Activated naive CD8-positive, alpha-beta T cell (primary cell): ENCODE measurements around the gene YIPF3.

ENCODE experiments used
- H3K27ac Mint-ChIP-seq: one replicate; pipeline ENCODE4 v1.8.0; 2021; ENCODE audit warnings: mixed read lengths
- H3K27me3 Mint-ChIP-seq: one replicate; pipeline ENCODE4 v1.8.0; 2021; ENCODE audit warnings: mixed read lengths
- H3K36me3 Mint-ChIP-seq: one replicate; pipeline ENCODE4 v1.8.0; 2021; ENCODE audit warnings: mixed read lengths
- H3K4me1 Mint-ChIP-seq: one replicate; pipeline ENCODE4 v1.8.0; 2021; ENCODE audit warnings: low read depth, mixed read lengths
- H3K4me3 Mint-ChIP-seq: one replicate; pipeline ENCODE4 v1.8.0; 2021; ENCODE audit warnings: mild to moderate bottlenecking, mixed read lengths
- H3K9me3 Mint-ChIP-seq: one replicate; pipeline ENCODE4 v1.8.0; 2021; ENCODE audit warnings: low read depth, mixed read lengths

Gene YIPF3

DNA sequence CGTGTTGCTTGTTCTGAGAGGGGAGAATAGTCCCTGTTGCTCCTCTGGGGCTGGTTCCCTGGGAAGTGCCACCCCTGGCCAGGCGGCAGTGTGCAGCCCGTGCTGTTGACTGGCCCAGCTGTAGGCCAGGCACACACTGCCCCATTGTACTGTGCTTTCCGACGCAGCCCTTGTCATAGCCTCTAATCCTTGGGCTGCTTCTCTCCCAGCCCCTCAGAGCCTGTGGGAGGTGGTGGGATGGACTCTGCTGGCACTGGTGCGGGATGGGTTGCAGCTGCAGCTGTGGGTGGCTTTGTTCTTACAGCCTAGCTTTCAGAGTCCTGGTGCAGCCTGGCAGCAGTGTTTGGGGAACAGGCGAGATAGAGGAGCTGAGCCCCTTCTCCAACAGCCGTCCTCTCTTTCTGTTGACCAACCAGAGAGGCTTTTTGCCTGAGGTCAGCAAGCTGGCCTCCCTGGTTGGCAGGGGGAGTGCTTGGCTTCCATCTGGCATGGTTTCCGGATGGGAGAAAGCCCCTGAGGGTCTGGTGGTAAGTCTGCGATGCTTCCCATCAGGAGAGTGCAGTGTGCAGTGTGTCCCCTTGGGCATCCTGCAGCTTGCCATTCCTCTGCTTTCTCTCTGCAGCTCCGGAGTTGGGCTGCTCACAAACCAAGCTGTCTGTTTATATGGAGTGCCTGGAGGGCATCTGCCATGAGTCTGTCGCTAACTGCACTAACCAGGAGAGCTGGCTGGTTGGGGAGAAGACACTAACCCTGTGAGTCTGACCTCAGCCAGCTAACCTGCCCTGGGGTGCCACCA is 27.3 kb downstream of the YIPF3 start:
- Mint-ChIP-seq H3K36me3 (no peaks in the 10 kb centered on the region), H3K4me1 (peaks cover 15% of the 10 kb centered on the region), H3K4me3 (no peak overlapping the region), H3K27me3 (no peaks in the 10 kb centered on the region), H3K9me3 (no peaks in the 10 kb centered on the region), H3K27ac (no peak overlapping the region)

DNA sequence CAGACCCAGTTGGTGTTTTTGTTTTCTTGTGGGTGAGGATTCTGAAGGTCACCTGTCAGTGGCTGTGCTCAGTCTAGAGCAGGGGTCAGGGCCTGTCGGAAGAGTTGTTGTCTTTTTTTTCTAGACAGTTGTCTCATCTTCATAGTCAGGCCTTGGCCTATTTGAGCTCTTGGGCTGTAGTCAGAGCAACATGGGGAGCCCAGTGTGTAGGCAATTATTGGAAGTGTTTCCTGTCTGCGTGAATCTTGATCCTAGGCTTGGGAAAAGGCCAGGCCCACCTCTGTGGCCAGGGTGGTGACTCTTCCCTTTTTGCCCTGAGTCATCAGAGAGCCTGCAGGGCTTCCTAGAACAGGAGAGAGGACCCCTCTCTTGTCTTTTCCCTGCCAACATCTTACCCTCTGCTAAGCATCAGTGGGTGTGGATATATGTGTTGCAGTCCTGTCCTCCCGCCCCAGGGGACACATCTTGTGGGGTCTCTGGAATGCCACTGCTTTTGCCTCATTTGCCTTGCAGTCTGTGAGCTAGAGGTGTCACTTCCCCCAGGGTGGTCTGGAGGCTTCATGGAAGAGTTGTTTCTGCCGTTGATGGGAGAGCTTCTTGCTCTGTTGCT is 28.0 kb downstream of the YIPF3 start:
- no peaks in the 10 kb centered on the region for H3K27me3 Mint-ChIP-seq
- H3K4me1 Mint-ChIP-seq, result peaks cover 9% of the 10 kb centered on the region
- H3K27ac Mint-ChIP-seq, result no peak overlapping the region
- no peaks in the 10 kb centered on the region for H3K9me3 Mint-ChIP-seq
- H3K4me3 Mint-ChIP-seq, result no peak overlapping the region
- H3K36me3 Mint-ChIP-seq, result no peaks in the 10 kb centered on the region

DNA sequence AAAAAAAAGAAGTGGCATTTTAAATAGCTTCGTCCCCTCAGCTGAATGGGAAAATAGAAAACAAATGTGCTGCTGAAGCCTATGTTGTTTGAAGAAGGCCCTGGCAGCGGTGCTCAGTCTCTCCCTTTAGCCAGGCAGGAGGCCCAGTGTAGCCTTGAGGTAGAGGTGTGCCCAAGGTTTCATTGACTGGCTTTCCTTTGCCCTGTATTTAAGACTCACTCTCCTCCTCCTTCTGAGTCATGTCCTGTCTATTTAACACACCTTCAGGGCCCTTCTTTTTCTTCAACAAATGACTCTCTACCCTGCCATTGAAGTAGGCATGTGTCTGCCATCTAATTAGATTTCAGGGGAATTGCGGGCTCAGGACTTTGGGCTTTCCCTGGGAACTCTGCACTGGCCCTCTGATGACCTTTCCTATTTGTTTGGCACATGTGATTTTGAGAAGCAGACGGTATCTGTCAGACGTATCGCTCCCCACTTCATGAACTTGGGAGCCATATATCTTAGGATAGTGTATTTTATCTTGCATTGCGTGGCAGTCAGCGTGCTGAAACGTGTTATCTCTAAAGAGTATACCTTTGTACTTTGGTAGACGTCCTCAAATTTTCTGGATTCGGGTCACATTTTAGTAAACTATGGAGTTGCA is 35.0 kb downstream of the YIPF3 start:
- Mint-ChIP-seq H3K9me3 (no peaks in the 10 kb centered on the region), H3K4me3 (peak overlapping the region; percentile 17), H3K36me3 (peaks cover 2% of the 10 kb centered on the region), H3K4me1 (peaks cover 55% of the 10 kb centered on the region), H3K27ac (no peak overlapping the region), H3K27me3 (no peaks in the 10 kb centered on the region)

DNA sequence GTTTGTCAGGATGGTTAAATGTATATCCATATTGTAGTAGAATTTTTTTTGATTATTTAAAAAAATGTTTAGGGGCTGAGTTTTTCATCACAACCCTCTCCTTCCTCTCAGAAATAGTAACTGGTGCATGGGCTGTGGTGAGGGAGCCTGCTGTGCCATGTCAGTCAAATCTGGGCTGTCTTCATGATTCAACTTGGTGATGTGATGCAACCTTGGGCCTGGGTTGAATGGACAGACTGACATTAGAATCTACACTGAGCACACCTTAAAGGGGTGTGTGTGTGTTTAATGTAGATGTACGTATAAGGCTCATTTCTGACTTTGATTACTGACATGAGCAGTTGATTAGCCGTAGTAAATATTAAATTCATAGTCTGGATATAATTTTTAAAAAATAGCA is 35.7 kb downstream of the YIPF3 start:
- Mint-ChIP-seq H3K27me3 (no peaks in the 10 kb centered on the region), H3K4me1 (peaks cover 58% of the 10 kb centered on the region), H3K4me3 (no peak overlapping the region), H3K36me3 (peaks cover 2% of the 10 kb centered on the region), H3K9me3 (no peaks in the 10 kb centered on the region), H3K27ac (no peak overlapping the region)

DNA sequence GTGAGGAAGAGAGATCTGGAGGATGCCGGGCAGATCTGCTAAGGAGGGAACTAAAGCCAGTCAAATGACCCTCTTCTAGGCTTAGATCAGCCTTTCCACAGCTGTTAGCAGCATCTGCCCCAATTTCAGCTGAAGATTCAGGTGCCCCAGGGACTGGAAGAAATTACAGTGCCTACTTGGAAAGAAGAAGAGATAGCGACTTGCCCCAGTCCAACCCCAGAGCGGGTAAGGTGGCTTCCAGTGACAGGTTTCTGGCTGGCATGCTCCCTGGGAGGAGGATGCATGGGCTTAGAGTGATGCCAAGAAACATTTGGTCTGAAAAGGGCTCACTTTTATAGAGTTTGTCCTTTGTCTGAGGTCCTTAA is 38.7 kb downstream of the YIPF3 start:
- H3K27me3 Mint-ChIP-seq, result no peaks in the 10 kb centered on the region
- H3K9me3 Mint-ChIP-seq, result no peaks in the 10 kb centered on the region
- H3K27ac Mint-ChIP-seq, result peak overlapping the region; percentile 85
- H3K4me1 Mint-ChIP-seq, result peaks cover 51% of the 10 kb centered on the region
- peak overlapping the region; percentile 89 for H3K4me3 Mint-ChIP-seq
- peaks cover 2% of the 10 kb centered on the region for H3K36me3 Mint-ChIP-seq

- peak within 1 kb of the TSS; percentile 89 for H3K4me3 Mint-ChIP-seq
- H3K27ac Mint-ChIP-seq, result peak within 1 kb of the TSS; percentile 85
- H3K27me3 Mint-ChIP-seq, result no peaks in the 10 kb centered on the region
- H3K36me3 Mint-ChIP-seq, result peaks cover 2% of the 10 kb centered on the region
- H3K4me1 Mint-ChIP-seq, result peaks cover 49% of the 10 kb centered on the region
- no peaks in the 10 kb centered on the region for H3K9me3 Mint-ChIP-seq
Measured at GRCh38 chr6:43477235-43478007, 39.3 kb downstream of the YIPF3 start, which contains the start of gene TJAP1. Gene TJAP1, plus strand, starts transcription at chr6:43477570. Its CDS starts 21,432 bp downstream, at chr6:43499002.

DNA sequence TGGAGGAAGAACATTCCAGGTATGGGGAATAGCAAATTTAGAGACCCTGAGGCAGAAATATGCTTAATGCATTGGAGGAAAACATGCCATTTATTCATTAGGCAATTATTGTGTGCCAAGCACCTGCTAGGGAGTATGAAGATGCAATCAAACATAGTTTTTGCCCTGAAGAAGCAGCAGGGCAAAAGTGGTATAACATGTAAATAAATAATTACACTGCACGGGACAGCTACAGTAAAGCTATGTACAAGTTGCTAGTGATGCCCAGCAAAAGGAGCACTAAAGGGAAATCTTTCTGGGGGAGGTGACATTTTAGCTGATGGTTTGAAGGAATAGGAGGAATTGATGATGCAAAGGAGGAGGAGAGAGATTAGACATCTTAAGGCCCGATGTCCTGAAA is 40.0 kb downstream of the YIPF3 start:
- Mint-ChIP-seq H3K4me1 (peaks cover 42% of the 10 kb centered on the region), H3K4me3 (peak overlapping the region; percentile 89), H3K9me3 (no peaks in the 10 kb centered on the region), H3K27me3 (no peaks in the 10 kb centered on the region), H3K36me3 (peaks cover under 1% of the 10 kb centered on the region), H3K27ac (peak overlapping the region; percentile 85)

DNA sequence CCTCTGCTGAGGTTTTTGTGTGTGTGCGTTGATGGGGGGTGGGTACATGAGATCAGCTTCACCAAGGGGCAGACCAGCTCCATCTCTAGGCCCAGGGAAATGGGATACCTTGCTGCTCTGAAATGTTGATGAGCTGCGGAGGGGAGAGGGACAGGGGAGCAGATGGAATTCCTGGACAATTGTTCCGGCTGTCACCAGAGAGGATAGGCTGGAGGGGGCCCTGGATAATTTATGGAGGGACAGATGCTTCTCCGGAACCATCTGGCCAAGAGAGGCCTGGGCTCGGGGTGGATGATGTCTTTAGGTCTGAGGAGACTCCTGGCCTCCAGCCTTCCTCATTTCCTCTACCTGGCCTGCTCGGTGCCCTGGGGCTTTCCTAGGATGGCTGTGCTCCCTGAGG is 41.2 kb downstream of the YIPF3 start:
- Mint-ChIP-seq H3K4me1 (peaks cover 33% of the 10 kb centered on the region), H3K36me3 (no peaks in the 10 kb centered on the region), H3K27me3 (no peaks in the 10 kb centered on the region), H3K4me3 (no peak overlapping the region), H3K27ac (no peak overlapping the region), H3K9me3 (no peaks in the 10 kb centered on the region)

- H3K27ac Mint-ChIP-seq, result no peak overlapping the region
- H3K9me3 Mint-ChIP-seq, result no peaks in the 10 kb centered on the region
- peaks cover 5% of the 10 kb centered on the region for H3K27me3 Mint-ChIP-seq
- H3K4me1 Mint-ChIP-seq, result peaks cover 11% of the 10 kb centered on the region
- no peak overlapping the region for H3K4me3 Mint-ChIP-seq
- no peaks in the 10 kb centered on the region for H3K36me3 Mint-ChIP-seq
Measured at GRCh38 chr6:43472515-43472914, 44.2 kb downstream of the YIPF3 start.

GRCh38 chr6:43471399-43471798 is 45.3 kb downstream of the YIPF3 start:
- no peaks in the 10 kb centered on the region for H3K36me3 Mint-ChIP-seq
- H3K4me3 Mint-ChIP-seq, result no peak overlapping the region
- peaks cover 11% of the 10 kb centered on the region for H3K27me3 Mint-ChIP-seq
- H3K9me3 Mint-ChIP-seq, result no peaks in the 10 kb centered on the region
- peaks cover under 1% of the 10 kb centered on the region for H3K4me1 Mint-ChIP-seq
- H3K27ac Mint-ChIP-seq, result no peak overlapping the region

- Mint-ChIP-seq H3K9me3 (no peaks in the 10 kb centered on the region), H3K27ac (no peak overlapping the region), H3K27me3 (peaks cover 12% of the 10 kb centered on the region), H3K4me3 (no peak overlapping the region), H3K36me3 (no peaks in the 10 kb centered on the region), H3K4me1 (no peaks in the 10 kb centered on the region)
Measured at GRCh38 chr6:43469947-43470346, 46.8 kb downstream of the YIPF3 start.

DNA sequence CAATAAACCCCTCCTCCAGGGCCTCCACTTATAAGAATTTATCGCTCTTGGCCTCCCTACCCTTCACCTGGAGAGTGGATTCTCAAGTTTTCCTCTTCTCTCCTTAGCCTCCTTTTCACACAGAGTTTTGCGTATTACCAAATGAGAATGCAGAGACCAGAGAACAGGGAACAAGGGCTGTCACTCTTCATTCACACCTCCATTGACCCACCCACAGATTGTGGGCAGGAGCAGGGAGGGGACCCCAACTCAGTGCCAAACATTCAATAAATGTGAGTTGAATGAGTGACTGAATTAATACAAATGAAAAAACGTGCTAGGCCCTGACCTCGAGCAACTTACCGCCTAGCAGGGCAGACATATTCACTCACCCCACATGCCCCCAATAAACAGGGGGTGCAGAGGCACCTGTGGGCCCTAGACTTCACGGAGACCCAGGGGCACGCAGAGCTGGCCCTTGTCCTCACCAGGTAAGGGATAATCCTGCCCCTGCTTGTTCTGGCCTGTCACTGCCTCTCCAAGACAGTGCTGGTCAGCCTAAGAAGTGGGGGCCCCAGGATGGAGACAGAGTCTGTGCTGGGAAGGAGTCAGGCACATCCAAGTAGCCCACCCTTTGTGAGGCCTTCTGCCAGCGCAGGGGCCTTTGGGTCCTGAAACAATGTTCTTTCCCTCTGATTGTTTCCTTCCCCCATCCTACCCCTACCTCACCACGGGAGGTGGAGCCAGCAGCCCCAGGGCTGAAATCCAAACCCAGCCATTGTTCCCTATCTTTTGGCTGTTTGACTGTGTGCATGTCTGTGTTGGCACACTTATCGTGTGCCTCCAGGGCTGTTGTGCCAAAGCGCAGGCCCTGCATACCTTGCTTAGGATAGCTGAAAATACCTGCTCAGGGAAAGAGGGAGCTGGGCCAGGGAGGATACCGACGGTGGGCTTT is 47.7 kb downstream of the YIPF3 start:
- H3K4me3 Mint-ChIP-seq, result no peak overlapping the region
- H3K27ac Mint-ChIP-seq, result no peak overlapping the region
- no peaks in the 10 kb centered on the region for H3K4me1 Mint-ChIP-seq
- H3K36me3 Mint-ChIP-seq, result no peaks in the 10 kb centered on the region
- no peaks in the 10 kb centered on the region for H3K9me3 Mint-ChIP-seq
- H3K27me3 Mint-ChIP-seq, result peaks cover 13% of the 10 kb centered on the region

DNA sequence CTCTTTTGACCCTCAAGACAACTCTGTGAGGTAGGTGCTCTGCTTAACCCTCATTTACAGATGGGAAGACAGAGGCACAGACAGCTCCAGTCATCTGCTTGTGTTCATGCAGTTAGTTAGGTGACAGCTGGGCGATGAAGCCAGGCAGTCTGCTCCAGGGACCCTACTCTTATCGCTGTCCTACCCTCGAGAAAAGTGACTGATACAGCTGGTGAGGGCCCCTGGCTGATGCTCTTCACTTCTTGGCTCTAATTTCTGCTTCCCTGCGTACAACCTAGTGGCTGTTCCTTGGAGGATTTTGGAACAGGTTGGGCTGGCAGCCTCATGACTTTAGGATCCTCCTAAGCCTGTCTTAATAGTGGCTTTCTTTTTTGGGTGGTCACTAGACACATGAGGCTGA is 48.5 kb downstream of the YIPF3 start:
- Mint-ChIP-seq H3K4me3 (no peak overlapping the region), H3K4me1 (no peaks in the 10 kb centered on the region), H3K27ac (no peak overlapping the region), H3K9me3 (no peaks in the 10 kb centered on the region), H3K27me3 (peaks cover 14% of the 10 kb centered on the region), H3K36me3 (no peaks in the 10 kb centered on the region)

GRCh38 chr6:43467752-43468151 is 49.0 kb downstream of the YIPF3 start:
- Mint-ChIP-seq H3K4me1 (no peaks in the 10 kb centered on the region), H3K4me3 (no peak overlapping the region), H3K36me3 (no peaks in the 10 kb centered on the region), H3K27ac (no peak overlapping the region), H3K27me3 (peaks cover 16% of the 10 kb centered on the region), H3K9me3 (no peaks in the 10 kb centered on the region)
